HG03342 (cell line): ENCODE results near the gene TADA1.
"Not testable (repeated sequence)": the region's sequence is repeated elsewhere in the genome, so short reads cannot be mapped to it uniquely, and the experiment has no call there.

Experiments used
- ATAC-seq: cut with Tn5 transposase; IDR thresholded peaks from one replicate; pipeline ENCODE4 v1.9.1; 2021; ENCODE audit warnings: mild to moderate bottlenecking, moderate library complexity; ENCODE audit not compliant: unreplicated experiment

TADA1 gene

DNA sequence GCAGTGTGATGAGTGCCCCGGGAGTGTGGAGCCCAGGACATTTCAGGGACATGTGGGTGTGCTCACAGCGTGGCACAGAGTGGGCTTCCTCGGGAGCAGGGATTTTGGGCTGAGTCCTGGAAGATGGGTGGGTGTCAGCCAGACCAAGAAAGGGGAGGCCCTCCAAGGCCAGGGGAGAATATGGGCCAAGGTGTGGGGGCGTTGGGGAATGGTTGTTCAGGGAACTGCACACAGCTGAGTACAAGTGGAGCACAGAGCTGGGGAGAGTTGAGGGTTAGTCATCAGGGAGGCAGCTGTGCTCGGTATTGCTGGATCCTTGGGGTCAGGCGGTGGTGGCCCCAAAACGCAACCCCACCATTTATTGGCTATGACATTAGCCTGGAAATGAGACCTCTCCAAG, 31.3 kb downstream of the TADA1 start:
- no peak for ATAC-seq

DNA sequence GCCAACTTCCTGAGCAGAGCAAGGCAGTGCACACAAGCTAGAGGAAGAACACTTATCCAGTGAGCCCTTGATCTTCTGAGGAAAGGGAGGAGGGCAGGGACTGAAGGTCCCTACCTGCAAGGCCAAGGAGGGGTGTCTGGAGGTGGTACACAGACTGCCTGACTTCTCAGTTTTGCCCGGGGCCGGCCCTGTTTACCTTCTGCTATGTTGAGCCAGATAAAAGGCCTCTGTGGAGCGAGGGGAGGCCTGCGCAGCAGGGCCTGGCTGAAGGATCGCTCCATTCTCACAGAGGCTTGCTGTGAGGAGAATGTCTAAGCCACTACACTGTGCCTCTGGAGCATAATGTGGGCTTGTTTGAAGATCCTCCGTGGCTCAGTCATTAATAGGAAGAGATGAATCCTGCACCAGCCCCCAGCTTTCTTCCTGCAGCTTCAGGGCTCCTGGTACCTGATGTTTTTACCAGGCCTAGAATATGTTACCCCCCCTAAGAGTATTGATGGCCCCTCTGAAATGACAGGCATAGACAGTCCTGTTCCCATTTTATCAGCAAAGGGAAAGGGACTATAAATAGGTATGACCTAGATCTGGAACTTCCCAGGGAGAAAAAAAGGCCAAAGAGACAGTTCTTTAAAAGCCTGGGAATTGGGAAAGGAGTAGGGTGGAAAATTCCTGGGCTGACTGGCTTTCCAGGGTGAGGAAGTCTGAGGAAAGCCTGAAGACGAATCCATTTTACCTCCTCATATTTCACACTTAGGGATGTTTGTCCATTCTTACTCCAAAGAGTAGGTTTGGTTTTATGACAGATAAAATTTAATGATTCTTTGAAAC, 32.1 kb downstream of the TADA1 start:
- ATAC-seq, result no peak

GRCh38 chr1:166843322-166843721, 32.7 kb downstream of the TADA1 start:
- ATAC-seq, result no peak

GRCh38 chr1:166840309-166841274, 35.5 kb downstream of the TADA1 start:
- ATAC-seq, result no peak

DNA sequence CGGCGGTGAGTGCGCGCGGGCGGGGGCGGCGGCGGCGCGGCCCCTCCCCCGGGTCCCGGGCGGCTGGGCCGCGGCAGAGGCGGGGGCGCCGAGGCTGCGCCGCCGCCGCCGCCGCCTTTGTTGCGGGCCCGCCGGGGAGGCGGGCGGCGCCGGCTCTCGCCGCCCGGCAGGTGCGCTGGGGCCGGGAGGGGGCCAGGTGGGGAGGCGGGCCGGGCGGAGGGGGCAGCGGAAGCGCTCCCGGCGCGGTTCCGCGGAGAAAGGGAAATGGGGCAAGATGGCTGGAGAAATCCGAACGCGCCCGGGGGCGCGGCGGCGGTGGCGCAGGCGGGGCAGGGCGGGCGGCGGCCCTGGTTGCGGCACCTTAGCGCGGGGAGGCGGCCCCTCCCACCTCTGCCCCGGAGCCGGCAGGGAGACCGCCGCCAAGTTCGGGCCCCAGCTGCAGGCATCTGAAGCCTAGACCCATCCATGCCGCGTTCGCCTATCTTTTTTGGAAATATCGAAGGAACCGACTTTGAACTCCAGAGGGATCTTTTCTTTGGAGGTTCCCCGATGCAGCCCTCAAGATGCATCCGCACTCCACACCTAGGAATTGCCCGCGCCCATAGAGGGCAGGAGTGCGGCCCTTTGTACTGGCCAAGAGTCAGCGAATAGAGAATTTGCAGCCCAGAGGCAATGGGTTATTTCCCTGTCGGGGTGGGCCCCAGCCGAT, 36.3 kb downstream of the TADA1 start:
- ATAC-seq, result peak; percentile 42

- ATAC-seq, result peak; percentile 95
These were observed 37.1 kb downstream of the TADA1 start, which contains the start of gene POGK for GRCh38 chr1:166838766-166839599. Gene POGK (plus strand): TSS chr1:166839475. CDS start chr1:166840957, 1,482 bp downstream.

DNA sequence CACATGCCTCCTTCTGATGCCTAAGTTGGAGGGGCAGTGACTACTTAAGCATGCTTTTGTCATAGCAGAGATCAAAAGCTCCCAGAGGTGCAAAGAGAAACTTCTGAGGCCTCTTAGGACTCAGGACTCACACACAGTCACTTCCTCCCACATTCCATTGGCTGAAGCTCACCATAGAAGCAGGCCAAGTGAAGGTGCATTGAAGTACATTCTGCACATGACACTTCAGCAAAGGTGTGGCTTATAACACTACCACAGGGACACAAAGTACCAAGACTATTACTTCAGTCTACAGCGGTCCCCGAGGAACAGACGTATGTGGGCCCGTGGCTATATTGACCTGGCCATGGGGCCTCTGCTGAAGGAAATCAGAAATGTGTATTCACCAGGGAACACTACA, 39.3 kb downstream of the TADA1 start:
- ATAC-seq, result no peak

GRCh38 chr1:166829762-166830161, 46.3 kb downstream of the TADA1 start:
- ATAC-seq, result not testable (repeated sequence)

DNA sequence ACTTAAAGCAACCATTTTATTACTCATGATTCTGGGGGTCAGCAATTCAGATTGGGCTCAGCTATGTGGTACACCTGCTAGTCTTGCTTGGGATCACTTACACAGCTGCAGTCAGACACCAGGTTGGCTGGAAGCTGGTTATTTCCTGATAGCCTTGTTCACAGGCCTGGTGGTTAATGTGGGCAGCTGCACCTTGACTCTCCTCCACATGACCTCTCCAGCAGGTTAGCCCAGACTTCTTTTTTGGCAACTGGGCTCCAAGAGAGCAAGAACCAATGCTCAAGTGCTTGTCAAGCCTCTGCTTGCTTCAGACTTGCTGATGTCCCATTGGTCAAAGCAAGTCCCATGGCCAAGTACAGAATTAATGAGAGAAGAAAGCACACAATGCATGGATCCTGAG, 48.6 kb downstream of the TADA1 start:
- no peak for ATAC-seq

GRCh38 chr1:166822385-166822784, 53.7 kb downstream of the TADA1 start:
- ATAC-seq, result peak; percentile 68

- no peak for ATAC-seq
These were observed 56.1 kb downstream of the TADA1 start for GRCh38 chr1:166819974-166820373.

DNA sequence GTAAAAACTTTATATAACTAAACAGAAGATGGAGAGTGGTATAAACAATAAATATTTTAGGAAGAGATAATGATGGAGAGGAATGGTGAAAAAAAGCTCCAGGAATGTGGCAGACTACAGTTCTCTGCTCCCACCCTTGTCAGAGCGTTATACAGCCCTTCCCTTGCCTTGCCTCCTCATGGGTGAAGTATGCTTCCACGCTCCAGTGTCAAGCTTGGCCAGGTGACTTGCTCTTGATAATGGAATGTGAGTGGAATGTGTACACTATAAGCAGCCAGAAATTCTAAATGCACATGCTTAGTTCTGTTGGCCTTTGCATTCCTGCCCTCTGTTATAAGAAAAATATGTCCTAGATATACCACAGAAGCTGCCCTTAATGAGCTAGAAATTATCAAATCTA, 61.5 kb downstream of the TADA1 start:
- no peak for ATAC-seq

GRCh38 chr1:166813508-166814223, 62.4 kb downstream of the TADA1 start:
- no peak for ATAC-seq

DNA sequence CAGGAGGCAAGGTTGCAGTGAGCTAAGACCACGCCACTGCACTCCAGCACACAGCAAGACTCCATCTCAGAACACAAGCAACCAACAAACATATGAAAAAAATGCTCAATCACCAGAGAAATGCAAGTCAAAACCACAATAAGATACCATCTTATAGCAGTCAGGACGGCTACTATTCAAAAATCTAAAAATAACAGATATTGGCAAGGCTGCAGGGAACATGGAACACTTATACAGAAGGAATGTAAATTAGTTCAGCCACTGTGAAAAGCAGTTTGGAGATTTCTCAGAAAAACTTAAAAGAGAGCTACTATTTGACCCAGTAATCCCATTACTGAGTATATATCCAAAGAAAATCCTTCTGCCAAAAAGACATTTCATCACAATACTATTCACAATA, 64.4 kb downstream of the TADA1 start:
- no peak for ATAC-seq

GRCh38 chr1:166808952-166809351, 67.1 kb downstream of the TADA1 start:
- no peak for ATAC-seq
